ENCODE results near the gene JAGN1. TPM values are rescaled to one million over a fixed set of nuclear protein-coding genes. Genes with fewer than 3 reads are reported as not detected.
A peak's percentile ranks its signal among the peaks of the same experiment; 100 is the strongest.

Gene JAGN1
- total RNA-seq, 4 donors from 2014 or later = 18.9 to 37.5 (median 32.7) TPM

DNA sequence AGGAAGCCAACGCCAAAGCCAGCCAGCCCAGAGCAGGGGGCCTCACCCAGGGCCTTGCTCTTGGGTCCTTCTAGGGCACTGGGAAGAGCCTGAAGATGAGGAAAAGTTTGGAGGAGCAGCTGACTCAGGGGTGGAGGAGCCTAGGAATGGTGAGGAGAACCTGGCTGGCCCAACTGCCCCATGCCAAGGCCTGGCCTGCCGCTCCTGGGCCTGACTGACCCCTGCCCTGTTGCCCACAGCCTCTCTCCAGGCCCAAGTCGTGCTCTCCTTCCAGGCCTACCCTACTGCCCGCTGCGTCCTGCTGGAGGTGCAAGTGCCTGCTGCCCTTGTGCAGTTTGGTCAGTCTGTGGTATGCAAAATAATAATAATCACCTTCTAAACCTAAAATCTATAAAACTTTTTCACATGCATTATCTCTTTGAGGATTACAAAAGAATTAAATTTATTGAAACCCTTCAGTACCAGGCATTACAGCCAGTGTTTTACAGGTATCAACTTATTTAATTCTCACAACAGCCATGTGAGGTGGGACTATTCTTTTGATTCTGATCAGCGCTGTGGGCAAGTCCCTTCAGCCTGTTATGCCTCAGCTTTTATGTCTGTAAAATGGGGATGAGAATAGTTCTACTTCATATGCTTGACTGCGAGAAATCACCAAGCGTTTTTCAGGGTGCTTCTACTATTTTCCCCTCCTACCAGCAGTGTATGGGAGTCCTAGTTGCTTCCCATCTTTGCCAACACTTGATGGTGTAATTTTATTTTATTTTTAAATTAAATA is 28.0 kb downstream of the JAGN1 start:
- 95% methylated on average over 7 to 8 of the region's 8 CpGs for WGBS, 2 donors
- Histone ChIP-seq H3K4me3 (replicated peaks in 1 of 3) (no peak overlapping the region), H3K36me3 (no peaks in the 10 kb centered on the region), H3K9me3 (no peaks in the 10 kb centered on the region), H3K27me3 (no peaks in the 10 kb centered on the region), H3K27ac (peak overlapping the region in 1 of 3 donors; percentile 4), H3K4me1 (peaks cover 29 to 33% of the 10 kb centered on the region in 2 donors)
- intact Hi-C loops (cut with DNase I) = no loop called here
- TF ChIP-seq, protein P1, sequence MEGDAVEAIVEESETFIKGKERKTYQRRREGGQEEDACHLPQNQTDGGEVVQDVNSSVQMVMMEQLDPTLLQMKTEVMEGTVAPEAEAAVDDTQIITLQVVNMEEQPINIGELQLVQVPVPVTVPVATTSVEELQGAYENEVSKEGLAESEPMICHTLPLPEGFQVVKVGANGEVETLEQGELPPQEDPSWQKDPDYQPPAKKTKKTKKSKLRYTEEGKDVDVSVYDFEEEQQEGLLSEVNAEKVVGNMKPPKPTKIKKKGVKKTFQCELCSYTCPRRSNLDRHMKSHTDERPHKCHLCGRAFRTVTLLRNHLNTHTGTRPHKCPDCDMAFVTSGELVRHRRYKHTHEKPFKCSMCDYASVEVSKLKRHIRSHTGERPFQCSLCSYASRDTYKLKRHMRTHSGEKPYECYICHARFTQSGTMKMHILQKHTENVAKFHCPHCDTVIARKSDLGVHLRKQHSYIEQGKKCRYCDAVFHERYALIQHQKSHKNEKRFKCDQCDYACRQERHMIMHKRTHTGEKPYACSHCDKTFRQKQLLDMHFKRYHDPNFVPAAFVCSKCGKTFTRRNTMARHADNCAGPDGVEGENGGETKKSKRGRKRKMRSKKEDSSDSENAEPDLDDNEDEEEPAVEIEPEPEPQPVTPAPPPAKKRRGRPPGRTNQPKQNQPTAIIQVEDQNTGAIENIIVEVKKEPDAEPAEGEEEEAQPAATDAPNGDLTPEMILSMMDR (IDR thresholded peaks at IDR 0.05) = no peak
- TF ChIP-seq POLR2A (IDR thresholded peaks at IDR 0.05) = no peak
- DNase-seq = no peak

DNA sequence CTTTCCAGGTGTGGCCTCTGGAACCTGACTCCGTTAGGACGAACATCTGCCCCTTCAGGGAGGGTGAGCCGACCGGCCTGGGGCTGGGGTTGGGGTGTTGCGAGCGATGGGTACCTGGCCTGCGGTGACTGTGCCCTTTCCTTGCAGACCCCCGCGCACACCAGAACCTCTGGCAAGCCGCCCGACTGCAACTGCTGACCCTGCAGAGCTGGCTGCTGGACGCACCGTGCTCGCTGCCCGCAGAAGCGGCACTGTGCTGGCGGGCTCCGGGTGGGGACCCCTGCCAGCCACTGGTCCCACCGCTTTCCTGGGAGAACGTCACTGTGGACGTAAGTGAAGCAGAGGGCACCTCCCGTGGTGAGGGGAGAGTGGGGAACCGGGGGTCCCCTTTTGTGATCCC is 37.7 kb downstream of the JAGN1 start:
- Histone ChIP-seq H3K4me1 (peaks cover 5 to 7% of the 10 kb centered on the region in 2 donors), H3K4me3 (replicated peaks in 1 of 3) (no peak overlapping the region), H3K27ac (no peak overlapping the region), H3K27me3 (no peaks in the 10 kb centered on the region), H3K9me3 (no peaks in the 10 kb centered on the region), H3K36me3 (peaks cover 0 to 7% of the 10 kb centered on the region in 2 donors)
- DNase-seq = no peak
- intact Hi-C loops (cut with DNase I) = no loop called here
- TF ChIP-seq, protein P1 (IDR thresholded peaks at IDR 0.05) = no peak
- TF ChIP-seq POLR2A (IDR thresholded peaks at IDR 0.05) = no peak
- WGBS, 2 donors = 90 to 94% methylated on average over 5 to 13 of the region's 23 CpGs

DNA sequence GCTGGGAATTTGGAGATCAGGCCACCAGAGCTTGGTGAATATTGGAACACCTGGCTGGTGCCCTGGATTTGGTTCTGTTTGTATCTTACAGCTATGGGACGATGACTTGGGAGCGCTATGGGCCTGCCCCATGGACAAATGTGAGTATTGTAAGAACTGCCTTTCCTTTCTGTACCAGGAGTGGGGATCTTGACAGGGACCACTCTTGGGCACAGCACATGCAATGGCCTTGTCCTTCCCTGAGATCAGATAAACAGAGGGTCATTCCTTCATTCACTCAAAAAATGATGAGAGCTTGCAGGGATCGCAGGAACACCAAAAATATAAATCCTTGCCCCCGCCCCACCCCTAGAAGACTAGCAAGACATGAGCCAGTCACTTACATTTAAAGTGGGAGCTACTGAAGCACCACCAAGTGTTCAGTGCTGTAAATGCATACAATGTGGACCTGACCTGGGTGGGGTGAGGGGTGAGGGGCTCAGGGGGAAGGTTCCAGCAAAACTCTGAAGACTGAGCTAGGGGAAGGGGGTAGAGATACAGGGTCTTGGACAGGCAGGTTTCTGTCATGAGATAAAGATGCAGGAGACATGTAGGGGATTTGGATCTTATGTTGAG is 40.5 kb downstream of the JAGN1 start:
- Histone ChIP-seq H3K27ac (no peak overlapping the region), H3K4me3 (replicated peaks in 1 of 3) (no peak overlapping the region), H3K9me3 (no peaks in the 10 kb centered on the region), H3K36me3 (no peaks in the 10 kb centered on the region), H3K4me1 (peaks cover 23 to 24% of the 10 kb centered on the region in 2 donors), H3K27me3 (no peaks in the 10 kb centered on the region)
- intact Hi-C loops (cut with DNase I) = no loop called here
- DNase-seq = no peak
- TF ChIP-seq, protein P1 (IDR thresholded peaks at IDR 0.05) = peak in 1 of 6 experiments; percentile 11
- no peak for TF ChIP-seq POLR2A (IDR thresholded peaks at IDR 0.05)
- WGBS, 2 donors = 95 to 97% methylated on average over 4 of the region's 4 CpGs

DNA sequence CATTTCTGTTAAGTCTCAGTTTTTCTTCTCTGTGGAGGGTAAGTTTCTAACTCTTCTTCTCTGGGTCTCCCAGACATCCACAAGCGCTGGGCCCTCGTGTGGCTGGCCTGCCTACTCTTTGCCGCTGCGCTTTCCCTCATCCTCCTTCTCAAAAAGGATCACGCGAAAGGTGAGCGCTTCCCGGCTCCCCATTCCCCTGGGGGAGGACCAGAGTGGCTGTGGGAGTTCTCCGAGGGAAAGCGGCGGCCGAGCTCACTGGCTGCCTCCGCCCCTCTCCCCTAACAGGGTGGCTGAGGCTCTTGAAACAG is 42.1 kb downstream of the JAGN1 start:
- TF ChIP-seq, protein P1 (IDR thresholded peaks at IDR 0.05) = no peak
- peak in 1 of 2 donors; percentile 62 for TF ChIP-seq POLR2A (IDR thresholded peaks at IDR 0.05)
- intact Hi-C loops (cut with DNase I) = no loop called here
- Histone ChIP-seq H3K27me3 (no peaks in the 10 kb centered on the region), H3K4me1 (peaks cover 25 to 38% of the 10 kb centered on the region in 2 donors), H3K9me3 (no peaks in the 10 kb centered on the region), H3K27ac (peak overlapping the region; percentile 88 to 98 (median 90)), H3K4me3 (replicated peaks in 1 of 3) (peak overlapping the region in 2 of 3 donors; percentile 26 to 80), H3K36me3 (peaks cover 2 to 10% of the 10 kb centered on the region in 2 donors)
- no peak for DNase-seq
- 6 to 7% methylated on average over 8 to 9 of the region's 13 CpGs for WGBS, 2 donors

All from thyroid gland (tissue), 4 donors.